ENCODE data around the gene WFS1. TPM values are rescaled to one million over a fixed set of nuclear protein-coding genes. Genes with fewer than 3 reads are reported as not detected.

Gene WFS1
- 18.6 TPM for polyA plus RNA-seq (2013, experiment 1 of 2)
- polyA plus RNA-seq (2013, experiment 2 of 2), result 21.6 TPM

GRCh38 chr4:6269616-6270511, at the start of gene WFS1:
Gene WFS1, plus strand, starts transcription at chr4:6269850. Its CDS starts 7,606 bp downstream, at chr4:6277456.
- Histone ChIP-seq H3K9ac (ENCODE audit: low read depth, low read length) (peak within 1 kb of the TSS; percentile 79), H3K4me3 (ENCODE audit: low read length) (peak within 1 kb of the TSS; percentile 94), H3K4me1 (ENCODE audit: insufficient read depth, low read length) (peaks cover 14% of the 10 kb centered on the region), H3K36me3 (ENCODE audit: insufficient read depth, low read length) (no peaks in the 10 kb centered on the region), H3K9me3 (ENCODE audit: insufficient read depth, low read depth, low read length) (no peaks in the 10 kb centered on the region), H3K27me3 (ENCODE audit: insufficient read depth, low read length) (peaks cover 12% of the 10 kb centered on the region; the same call in 1 of the 2 replicates), H3K27ac (ENCODE audit: low read depth, low read length) (no peak within 1 kb of the TSS; the same call in 1 of the 2 replicates)
- WGBS, result under 1% methylated on average over 104 of the region's 104 CpGs

GRCh38 chr4:6221301-6221850, 48.3 kb upstream of the WFS1 start:
- Histone ChIP-seq H3K4me3 (ENCODE audit: low read length) (peak overlapping the region; percentile 79), H3K27ac (ENCODE audit: low read depth, low read length) (no peak overlapping the region), H3K27me3 (ENCODE audit: insufficient read depth, low read length) (peaks cover 46% of the 10 kb centered on the region), H3K4me1 (ENCODE audit: insufficient read depth, low read length) (no peaks in the 10 kb centered on the region), H3K36me3 (ENCODE audit: insufficient read depth, low read length) (no peaks in the 10 kb centered on the region), H3K9me3 (ENCODE audit: insufficient read depth, low read depth, low read length) (no peaks in the 10 kb centered on the region), H3K9ac (ENCODE audit: low read depth, low read length) (no peak overlapping the region)
- WGBS, result 13% methylated on average over 15 of the region's 16 CpGs

- 5% methylated on average over 81 of the region's 84 CpGs for WGBS
- no peaks in the 10 kb centered on the region for H3K4me1 ChIP-seq (ENCODE audit: insufficient read depth, low read length)
- H3K27me3 ChIP-seq (ENCODE audit: insufficient read depth, low read length), result peaks cover 46% of the 10 kb centered on the region
- H3K9ac ChIP-seq (ENCODE audit: low read depth, low read length), result no peak overlapping the region
- H3K36me3 ChIP-seq (ENCODE audit: insufficient read depth, low read length), result no peaks in the 10 kb centered on the region
- H3K9me3 ChIP-seq (ENCODE audit: insufficient read depth, low read depth, low read length), result no peaks in the 10 kb centered on the region
- H3K4me3 ChIP-seq (ENCODE audit: low read length), result peak overlapping the region; percentile 79
- no peak overlapping the region for H3K27ac ChIP-seq (ENCODE audit: low read depth, low read length)
Observed at GRCh38 chr4:6221851-6222760, 47.5 kb upstream of the WFS1 start.

GRCh38 chr4:6222761-6223292, 46.8 kb upstream of the WFS1 start:
- Histone ChIP-seq H3K9ac (ENCODE audit: low read depth, low read length) (no peak overlapping the region), H3K4me1 (ENCODE audit: insufficient read depth, low read length) (no peaks in the 10 kb centered on the region), H3K27ac (ENCODE audit: low read depth, low read length) (no peak overlapping the region), H3K36me3 (ENCODE audit: insufficient read depth, low read length) (no peaks in the 10 kb centered on the region), H3K9me3 (ENCODE audit: insufficient read depth, low read depth, low read length) (no peaks in the 10 kb centered on the region), H3K27me3 (ENCODE audit: insufficient read depth, low read length) (peaks cover 41% of the 10 kb centered on the region), H3K4me3 (ENCODE audit: low read length) (no peak overlapping the region)
- 58% methylated on average over 10 of the region's 10 CpGs for WGBS

- 88% methylated on average over 3 of the region's 3 CpGs for WGBS
- Histone ChIP-seq H3K36me3 (ENCODE audit: insufficient read depth, low read length) (no peaks in the 10 kb centered on the region), H3K27ac (ENCODE audit: low read depth, low read length) (no peak overlapping the region), H3K4me1 (ENCODE audit: insufficient read depth, low read length) (no peaks in the 10 kb centered on the region), H3K9ac (ENCODE audit: low read depth, low read length) (no peak overlapping the region), H3K27me3 (ENCODE audit: insufficient read depth, low read length) (peaks cover 27% of the 10 kb centered on the region), H3K4me3 (ENCODE audit: low read length) (no peak overlapping the region), H3K9me3 (ENCODE audit: insufficient read depth, low read depth, low read length) (no peaks in the 10 kb centered on the region)
Observed at GRCh38 chr4:6224735-6225134, 44.9 kb upstream of the WFS1 start.

- Histone ChIP-seq H3K4me3 (ENCODE audit: low read length) (no peak overlapping the region), H3K27ac (ENCODE audit: low read depth, low read length) (no peak overlapping the region), H3K9me3 (ENCODE audit: insufficient read depth, low read depth, low read length) (no peaks in the 10 kb centered on the region), H3K27me3 (ENCODE audit: insufficient read depth, low read length) (peaks cover 20% of the 10 kb centered on the region), H3K36me3 (ENCODE audit: insufficient read depth, low read length) (no peaks in the 10 kb centered on the region), H3K9ac (ENCODE audit: low read depth, low read length) (no peak overlapping the region), H3K4me1 (ENCODE audit: insufficient read depth, low read length) (no peaks in the 10 kb centered on the region)
- 43% methylated on average over 7 of the region's 7 CpGs for WGBS
Observed at GRCh38 chr4:6225469-6225868, 44.2 kb upstream of the WFS1 start.

- Histone ChIP-seq H3K4me3 (ENCODE audit: low read length) (no peak overlapping the region), H3K36me3 (ENCODE audit: insufficient read depth, low read length) (no peaks in the 10 kb centered on the region), H3K27ac (ENCODE audit: low read depth, low read length) (no peak overlapping the region), H3K9ac (ENCODE audit: low read depth, low read length) (no peak overlapping the region), H3K9me3 (ENCODE audit: insufficient read depth, low read depth, low read length) (no peaks in the 10 kb centered on the region), H3K27me3 (ENCODE audit: insufficient read depth, low read length) (peaks cover 10% of the 10 kb centered on the region), H3K4me1 (ENCODE audit: insufficient read depth, low read length) (no peaks in the 10 kb centered on the region)
- WGBS, result 89% methylated on average over 7 of the region's 7 CpGs
Observed at GRCh38 chr4:6226506-6226905, 43.1 kb upstream of the WFS1 start.

- Histone ChIP-seq H3K4me1 (ENCODE audit: insufficient read depth, low read length) (no peaks in the 10 kb centered on the region), H3K9ac (ENCODE audit: low read depth, low read length) (no peak overlapping the region), H3K36me3 (ENCODE audit: insufficient read depth, low read length) (no peaks in the 10 kb centered on the region), H3K27ac (ENCODE audit: low read depth, low read length) (no peak overlapping the region), H3K9me3 (ENCODE audit: insufficient read depth, low read depth, low read length) (no peaks in the 10 kb centered on the region), H3K4me3 (ENCODE audit: low read length) (no peak overlapping the region), H3K27me3 (ENCODE audit: insufficient read depth, low read length) (peaks cover 2% of the 10 kb centered on the region)
- WGBS, result 89% methylated on average over 12 of the region's 12 CpGs
Observed at GRCh38 chr4:6227412-6228157, 42.1 kb upstream of the WFS1 start.

- H3K36me3 ChIP-seq (ENCODE audit: insufficient read depth, low read length), result no peaks in the 10 kb centered on the region
- no peak overlapping the region for H3K9ac ChIP-seq (ENCODE audit: low read depth, low read length)
- H3K27ac ChIP-seq (ENCODE audit: low read depth, low read length), result no peak overlapping the region
- no peaks in the 10 kb centered on the region for H3K27me3 ChIP-seq (ENCODE audit: insufficient read depth, low read length)
- no peak overlapping the region for H3K4me3 ChIP-seq (ENCODE audit: low read length)
- 90% methylated on average over 16 of the region's 16 CpGs for WGBS
- H3K9me3 ChIP-seq (ENCODE audit: insufficient read depth, low read depth, low read length), result no peaks in the 10 kb centered on the region
- no peaks in the 10 kb centered on the region for H3K4me1 ChIP-seq (ENCODE audit: insufficient read depth, low read length)
Observed at GRCh38 chr4:6228158-6229067, 41.2 kb upstream of the WFS1 start.
